Gastroesophageal sphincter (tissue), 3 donors: Measurements from ENCODE around the gene KCTD1.

Experiments
- POLR2AphosphoS5 ChIP-seq: sonication (generic); formaldehyde crosslinking; IDR thresholded peaks from one replicate; pipeline ENCODE4 v1.6.1; 2017; ENCODE audit warnings: antibody characterized with exemption
- TF ChIP-seq, protein P1 (sequence below), 4 experiments: fragments of 200-600 bp in 2 of 4; fragments of 450-650 bp in 2 of 4; sonication (generic) in 1 of 4; IDR thresholded peaks; one replicate each; pipeline ENCODE4 v1.5.1; 2017 to 2019; ENCODE audit warnings: antibody characterized with exemption in 4 of 4, mild to moderate bottlenecking in 2 of 4, moderate library complexity in 2 of 4

DNA sequence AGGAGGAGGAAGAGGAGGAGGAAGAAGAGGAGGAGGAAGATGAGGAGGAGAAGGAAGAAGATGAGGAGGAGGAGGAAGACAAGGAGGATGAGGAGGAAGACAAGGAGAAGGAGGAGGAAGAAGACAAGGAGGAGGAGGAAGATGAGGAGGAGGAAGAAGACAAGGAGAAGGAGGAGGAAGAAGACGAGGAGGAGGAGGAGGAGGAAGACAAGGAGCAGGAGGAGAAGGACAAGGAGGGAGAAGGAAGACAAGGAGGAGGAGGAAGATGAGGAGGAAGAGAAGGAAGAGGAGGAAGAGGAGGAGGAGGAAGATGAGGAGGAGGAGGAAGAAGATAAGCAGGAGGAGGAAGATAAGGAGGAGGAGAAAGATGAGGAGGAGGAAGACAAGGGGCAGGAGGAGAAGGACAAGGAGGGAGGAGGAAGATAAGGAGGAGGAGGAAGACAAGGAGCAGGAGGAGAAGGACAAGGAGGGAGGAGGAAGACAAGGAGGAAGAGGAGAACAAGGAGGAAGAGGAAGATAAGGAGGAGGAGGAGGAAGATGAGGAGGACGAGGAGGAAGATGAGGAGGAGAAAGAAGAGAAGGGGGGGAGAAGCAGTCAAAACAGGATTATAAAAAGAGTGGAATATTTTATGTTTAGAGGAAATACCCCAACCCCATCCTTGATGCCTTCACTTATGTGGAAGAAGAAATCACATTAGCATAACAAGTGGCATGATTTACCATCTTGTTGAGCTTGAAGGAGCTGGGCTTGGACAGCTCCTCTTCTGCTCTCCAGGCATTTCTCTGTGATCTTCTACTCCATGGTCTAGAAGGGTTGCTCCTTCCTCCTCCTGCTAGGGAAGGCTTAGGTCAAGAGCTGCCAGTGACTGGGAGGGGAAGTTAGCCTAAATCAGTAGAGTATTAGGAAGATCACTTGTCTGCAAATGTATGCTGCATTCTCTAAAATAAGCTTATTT, 45.3 kb upstream of the KCTD1 start:
- TF ChIP-seq, protein P1, sequence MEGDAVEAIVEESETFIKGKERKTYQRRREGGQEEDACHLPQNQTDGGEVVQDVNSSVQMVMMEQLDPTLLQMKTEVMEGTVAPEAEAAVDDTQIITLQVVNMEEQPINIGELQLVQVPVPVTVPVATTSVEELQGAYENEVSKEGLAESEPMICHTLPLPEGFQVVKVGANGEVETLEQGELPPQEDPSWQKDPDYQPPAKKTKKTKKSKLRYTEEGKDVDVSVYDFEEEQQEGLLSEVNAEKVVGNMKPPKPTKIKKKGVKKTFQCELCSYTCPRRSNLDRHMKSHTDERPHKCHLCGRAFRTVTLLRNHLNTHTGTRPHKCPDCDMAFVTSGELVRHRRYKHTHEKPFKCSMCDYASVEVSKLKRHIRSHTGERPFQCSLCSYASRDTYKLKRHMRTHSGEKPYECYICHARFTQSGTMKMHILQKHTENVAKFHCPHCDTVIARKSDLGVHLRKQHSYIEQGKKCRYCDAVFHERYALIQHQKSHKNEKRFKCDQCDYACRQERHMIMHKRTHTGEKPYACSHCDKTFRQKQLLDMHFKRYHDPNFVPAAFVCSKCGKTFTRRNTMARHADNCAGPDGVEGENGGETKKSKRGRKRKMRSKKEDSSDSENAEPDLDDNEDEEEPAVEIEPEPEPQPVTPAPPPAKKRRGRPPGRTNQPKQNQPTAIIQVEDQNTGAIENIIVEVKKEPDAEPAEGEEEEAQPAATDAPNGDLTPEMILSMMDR (IDR thresholded peaks at IDR 0.05): no peak
- TF ChIP-seq POLR2AphosphoS5: no peak
